GM06990 (cell line): ENCODE measurements around the gene TMEM255A.

Experiments
- DNase-seq: peaks from one replicate; pipeline ENCODE4 v3.0.0-alpha.2; 2011; ENCODE audit not compliant: insufficient read length; ENCODE audit errors: extremely low read depth
- H3K27me3 ChIP-seq: replicated peaks from 2 replicates; pipeline ENCODE4 v1.6.0; 2011; ENCODE audit warnings: low read length; ENCODE audit not compliant: control insufficient read depth, insufficient read depth
- H3K36me3 ChIP-seq: 2 replicates; pipeline ENCODE4 v1.5.1; 2011; ENCODE audit warnings: low read length; ENCODE audit not compliant: control insufficient read depth, insufficient read depth
- H3K4me3 ChIP-seq: replicated peaks from 2 replicates; pipeline ENCODE4 v1.5.1; 2011; ENCODE audit warnings: low read depth, mild to moderate bottlenecking, control low read depth, low read length
- CTCF ChIP-seq: IDR thresholded peaks from 2 replicates; pipeline ENCODE4 v1.5.1; 2011; ENCODE audit warnings: low read length, control low read depth, mild to moderate bottlenecking, inconsistent platforms; ENCODE audit not compliant: insufficient read depth, poor library complexity, severe bottlenecking

Gene TMEM255A

DNA sequence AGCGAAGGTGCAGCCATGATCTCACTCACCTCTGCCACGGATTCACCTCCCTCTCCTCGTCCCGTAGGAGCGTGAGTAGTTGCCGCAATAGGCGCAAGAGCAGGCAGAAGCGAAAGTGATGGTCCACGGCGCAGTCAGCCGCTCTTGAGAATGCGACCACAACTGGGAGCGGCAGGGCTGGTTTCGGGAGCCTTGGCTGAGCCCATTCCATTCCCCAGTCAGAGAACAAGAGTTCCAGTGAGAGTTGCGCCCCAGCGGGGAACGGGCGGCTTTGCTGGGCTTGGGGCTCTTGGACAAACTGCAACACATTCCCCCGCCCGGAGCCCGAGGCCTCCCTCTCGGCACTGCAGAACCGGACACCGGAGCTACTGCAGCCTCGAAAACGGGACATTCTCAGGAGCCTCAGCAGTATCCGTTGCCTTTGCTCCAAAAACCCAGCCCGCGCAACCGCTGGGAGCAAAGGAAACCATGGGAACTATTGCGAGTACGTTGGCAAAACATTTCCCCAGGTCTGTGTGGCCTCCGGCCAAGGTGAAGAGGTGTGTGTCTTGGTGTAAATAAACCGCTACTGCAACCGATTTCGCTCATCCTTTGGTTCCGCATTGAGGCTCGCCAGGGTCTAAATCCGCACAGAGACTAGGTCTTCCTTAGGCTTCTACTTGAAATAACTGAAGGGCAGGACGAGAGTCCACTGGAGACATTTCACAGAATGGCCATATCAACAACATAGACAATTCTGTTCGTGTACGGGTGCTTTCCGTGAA is 66.3 kb downstream of the TMEM255A start:
- Histone ChIP-seq H3K36me3 (no peaks in the 10 kb centered on the region), H3K27me3 (no peaks in the 10 kb centered on the region), H3K4me3 (peak overlapping the region; percentile 74)
- DNase-seq = peak; percentile 66
- TF ChIP-seq CTCF = no peak

GRCh38 chrX:120244395-120244734 is 66.9 kb downstream of the TMEM255A start:
- H3K27me3 ChIP-seq = no peaks in the 10 kb centered on the region
- no peak for DNase-seq
- peak overlapping the region; percentile 74 for H3K4me3 ChIP-seq
- TF ChIP-seq CTCF = no peak
- H3K36me3 ChIP-seq = no peaks in the 10 kb centered on the region

GRCh38 chrX:120242813-120243212 is 68.4 kb downstream of the TMEM255A start:
- no peak for TF ChIP-seq CTCF
- Histone ChIP-seq H3K27me3 (no peaks in the 10 kb centered on the region), H3K36me3 (no peaks in the 10 kb centered on the region), H3K4me3 (no peak overlapping the region)
- no peak for DNase-seq

DNA sequence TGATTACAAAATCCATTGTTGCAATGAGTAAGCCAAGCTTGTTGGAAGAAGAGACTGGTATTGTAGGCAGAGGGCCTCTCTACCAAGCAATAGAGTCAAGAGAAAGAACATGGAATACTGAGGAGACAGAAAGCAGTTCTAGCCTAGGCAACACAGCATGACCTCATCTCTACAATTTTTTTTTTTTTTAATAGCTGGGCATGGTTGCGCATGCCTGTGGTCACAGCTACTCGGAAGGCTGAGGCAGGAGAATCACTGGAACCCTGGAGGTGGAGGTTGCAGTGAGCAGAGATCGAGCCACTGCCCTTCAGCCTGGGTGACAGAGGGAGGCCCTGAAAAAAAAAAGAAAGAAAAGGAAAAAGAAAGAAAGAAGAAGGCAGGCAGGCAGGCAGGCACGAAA is 72.3 kb downstream of the TMEM255A start:
- H3K4me3 ChIP-seq = no peak overlapping the region
- no peaks in the 10 kb centered on the region for H3K27me3 ChIP-seq
- no peaks in the 10 kb centered on the region for H3K36me3 ChIP-seq
- no peak for TF ChIP-seq CTCF
- no peak for DNase-seq

GRCh38 chrX:120236687-120237479 is 74.4 kb downstream of the TMEM255A start:
- Histone ChIP-seq H3K36me3 (no peaks in the 10 kb centered on the region), H3K27me3 (no peaks in the 10 kb centered on the region), H3K4me3 (no peak overlapping the region)
- TF ChIP-seq CTCF = no peak
- DNase-seq = no peak
